ENCODE data around the gene ARID1A.

- TF ChIP-seq HMG20B (CRISPR knock-in tag; IDR thresholded peaks at IDR 0.05) (no peak), HDAC6 (IDR thresholded peaks at IDR 0.05; ENCODE audit: low read depth, low read length) (no peak), RBM34 (IDR thresholded peaks at IDR 0.05; ENCODE audit: borderline replicate concordance, insufficient read depth, low read length) (no peak), GABPA (tag; conservative IDR thresholded peaks at IDR 0.05; ENCODE audit: low read depth) (no peak), TCF7L2 (IDR thresholded peaks at IDR 0.05; ENCODE audit: low read depth, low read length) (no peak), CTCF (IDR thresholded peaks at IDR 0.05 in 2 of 3, conservative IDR thresholded peaks at IDR 0.05 in 1 of 3; ENCODE audit: insufficient read depth in 2 of 3, low read depth in 1 of 3, low read length in 3 of 3) (no peak), REST (IDR thresholded peaks at IDR 0.05; ENCODE audit: borderline replicate concordance) (no peak), REST (CRISPR knock-in tag; IDR thresholded peaks at IDR 0.05; ENCODE audit: low read depth) (no peak), FOXP4 (CRISPR knock-in tag; IDR thresholded peaks at IDR 0.05; ENCODE audit: borderline replicate concordance) (no peak), POLR2AphosphoS5 (IDR thresholded peaks at IDR 0.05; ENCODE audit: control insufficient read depth, insufficient read depth, low read depth, low read length) (no peak), ZBTB17 (CRISPR knock-in tag; IDR thresholded peaks at IDR 0.05) (no peak)
Observed at GRCh38 chr1:26684763-26685508, 10.9 kb upstream of the ARID1A start.

Data from K562 (cell line).